ENCODE results near the gene NDUFS8.

The NDUFS8 gene

GRCh38 chr11:68038226-68038717 is 7.8 kb downstream of the NDUFS8 start:
- peak; percentile 56 for DNase-seq

DNA sequence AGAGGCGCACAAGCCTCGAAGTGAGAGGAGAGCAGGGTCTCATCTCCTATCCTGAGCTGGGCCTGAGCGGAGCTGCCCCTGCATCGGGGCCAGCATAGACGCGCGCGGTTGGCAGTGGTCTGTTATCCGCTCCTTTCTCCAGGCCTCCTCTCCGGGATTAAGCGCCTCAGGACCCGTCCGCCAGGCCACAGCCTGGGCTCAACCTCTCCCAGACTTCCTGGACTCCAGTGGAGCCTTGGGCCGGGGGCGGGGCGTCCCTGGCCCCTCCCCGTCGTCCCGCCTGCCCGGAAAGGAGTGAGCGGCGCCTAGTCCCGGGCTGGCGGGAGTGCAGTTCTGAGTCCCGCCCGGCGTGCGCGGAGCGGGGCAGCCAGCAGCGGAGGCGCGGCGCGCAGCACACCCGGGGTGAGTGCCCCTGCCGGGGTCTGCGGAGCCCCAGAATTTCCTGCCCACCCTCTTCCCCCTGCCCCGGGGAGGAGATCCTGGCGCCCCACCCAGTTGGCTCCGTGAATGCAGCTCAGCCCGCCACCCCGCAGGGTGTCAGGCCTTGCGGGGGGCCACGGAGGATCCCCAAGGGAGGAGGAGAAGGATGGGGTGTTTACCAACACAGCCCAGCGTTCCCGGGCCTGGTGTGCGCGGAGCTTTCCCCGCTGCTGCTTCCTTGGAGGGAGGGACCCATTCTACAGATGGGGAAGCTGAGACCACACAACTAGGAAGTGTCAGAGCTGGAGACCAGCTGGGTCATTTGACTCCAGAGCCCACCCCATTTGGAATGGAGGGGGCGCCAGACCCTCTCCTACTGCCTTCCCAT is 8.4 kb downstream of the NDUFS8 start, which contains the start of gene TCIRG1:
TCIRG1 (plus strand) TSS at position 308 of the 808 bp plus-strand sequence. CDS start 2,247 bp downstream, outside the sequence.
- peak; percentile 22 for DNase-seq

- no peak for DNase-seq
Observed at GRCh38 chr11:68039526-68040086, 9.1 kb downstream of the NDUFS8 start.

DNA sequence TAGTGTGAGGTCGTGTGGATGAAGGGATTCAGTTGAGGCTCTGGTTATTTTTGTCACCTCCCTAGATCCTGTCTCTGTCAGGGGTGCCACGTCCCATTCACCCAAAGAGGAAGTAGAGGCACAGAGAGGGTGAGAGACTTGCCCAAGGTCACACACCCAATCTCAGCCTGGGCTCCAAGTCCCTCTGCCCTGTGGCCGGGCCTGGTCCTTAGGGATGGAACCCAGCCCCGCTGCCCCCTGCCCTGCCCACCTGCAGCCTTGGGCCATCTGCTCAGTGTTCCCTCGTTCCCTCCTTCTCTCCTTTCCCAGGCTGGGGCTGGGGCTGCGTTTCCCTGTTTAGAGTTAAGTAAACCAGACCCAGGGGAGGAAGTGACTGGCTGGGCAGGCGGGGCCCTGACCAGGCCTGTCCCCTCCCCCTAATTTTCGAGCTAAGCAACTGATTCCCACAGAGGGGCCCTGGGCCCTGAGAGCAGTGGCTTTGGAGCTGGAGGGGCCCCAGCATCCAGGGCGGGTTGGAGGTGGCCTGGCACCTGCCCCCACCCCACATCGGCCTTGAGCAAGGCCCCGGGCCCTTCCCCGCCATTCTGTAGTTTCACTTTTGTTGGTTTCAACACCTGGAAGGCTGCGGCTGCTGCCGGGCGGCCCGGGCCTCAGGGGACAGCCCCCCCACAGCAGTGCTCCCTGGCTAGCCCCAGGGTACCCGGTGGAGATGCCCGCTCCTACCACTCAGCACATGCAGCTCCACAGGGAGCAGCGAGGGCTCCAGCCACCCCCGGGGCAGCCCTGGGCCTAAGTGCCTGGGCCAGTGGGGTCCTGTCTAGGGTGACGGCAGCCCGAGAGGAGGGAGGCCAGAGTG is 9.8 kb downstream of the NDUFS8 start:
- DNase-seq = no peak

DNA sequence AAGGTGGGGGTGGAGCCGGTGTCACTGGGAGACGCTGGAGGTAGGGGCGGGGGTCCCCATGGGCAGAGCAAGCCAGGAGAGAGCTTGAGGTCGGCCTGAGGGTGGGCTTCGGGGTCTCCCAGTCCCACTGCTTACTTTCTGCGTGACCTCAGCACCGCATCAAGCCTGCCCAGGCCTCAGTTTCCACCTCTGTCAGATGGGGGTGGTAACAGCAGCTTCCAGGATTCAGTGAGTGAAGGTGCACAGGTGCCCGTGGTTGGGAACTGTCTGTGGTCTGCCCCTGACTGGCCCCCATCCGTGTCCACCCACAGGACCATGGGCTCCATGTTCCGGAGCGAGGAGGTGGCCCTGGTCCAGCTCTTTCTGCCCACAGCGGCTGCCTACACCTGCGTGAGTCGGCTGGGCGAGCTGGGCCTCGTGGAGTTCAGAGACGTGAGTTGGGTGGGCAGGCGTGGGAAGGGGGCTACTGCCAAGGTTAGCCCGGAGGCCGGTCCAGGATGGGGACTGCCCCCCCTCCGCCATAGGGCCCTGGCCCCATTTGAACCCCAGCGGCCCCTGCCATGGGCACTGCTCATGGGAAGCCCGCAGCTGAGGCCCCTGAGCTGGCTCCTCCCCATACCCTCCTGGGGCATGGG is 10.6 kb downstream of the NDUFS8 start:
- no peak for DNase-seq

- DNase-seq = no peak
Observed at GRCh38 chr11:68041617-68042218, 11.2 kb downstream of the NDUFS8 start.

- DNase-seq = no peak
Observed at GRCh38 chr11:68042219-68043028, 11.9 kb downstream of the NDUFS8 start.

GRCh38 chr11:68043029-68043348 is 12.5 kb downstream of the NDUFS8 start:
- DNase-seq = no peak

GRCh38 chr11:68043349-68044144 is 13.1 kb downstream of the NDUFS8 start:
- DNase-seq = peak; percentile 47

GRCh38 chr11:68044145-68044813 is 13.8 kb downstream of the NDUFS8 start:
- peak; percentile 60 for DNase-seq

- DNase-seq = no peak
Observed at GRCh38 chr11:68044898-68045351, 14.4 kb downstream of the NDUFS8 start.

- no peak for DNase-seq
Observed at GRCh38 chr11:68047437-68048290, 17.2 kb downstream of the NDUFS8 start.

- no peak for DNase-seq
Observed at GRCh38 chr11:68048681-68049508, 18.4 kb downstream of the NDUFS8 start.

GRCh38 chr11:68049509-68050370 is 19.3 kb downstream of the NDUFS8 start:
- no peak for DNase-seq

DNA sequence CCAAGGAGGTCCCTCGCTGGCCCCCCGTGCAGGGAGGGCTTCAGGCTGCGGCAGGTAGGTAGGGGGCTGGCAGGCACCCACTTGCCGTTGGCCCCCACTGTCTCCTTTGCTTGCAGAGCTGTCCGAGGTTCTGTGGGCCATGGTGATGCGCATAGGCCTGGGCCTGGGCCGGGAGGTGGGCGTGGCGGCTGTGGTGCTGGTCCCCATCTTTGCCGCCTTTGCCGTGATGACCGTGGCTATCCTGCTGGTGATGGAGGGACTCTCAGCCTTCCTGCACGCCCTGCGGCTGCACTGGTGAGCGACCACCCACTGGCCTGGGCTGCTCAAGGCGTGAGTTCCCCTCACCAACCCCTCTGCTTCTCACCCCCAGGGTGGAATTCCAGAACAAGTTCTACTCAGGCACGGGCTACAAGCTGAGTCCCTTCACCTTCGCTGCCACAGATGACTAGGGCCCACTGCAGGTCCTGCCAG is 19.9 kb downstream of the NDUFS8 start:
- no peak for DNase-seq

GRCh38 chr11:68051191-68052136 is 21.0 kb downstream of the NDUFS8 start:
- no peak for DNase-seq

All from SHP77 treated with DMSO at 0.1 percent for 48 hours (cell line).